NCI-H1930 (cell line): ENCODE results near the gene ZNF777.
"Not testable (repeated sequence)": the region's sequence is repeated elsewhere in the genome, so short reads cannot be mapped to it uniquely, and the experiment has no call there.

Experiments used
- DNase-seq, 2 experiments: peaks; one replicate each; lab custom pipeline; 2025; lab: John Stamatoyannopoulos, UW

The ZNF777 gene

DNA sequence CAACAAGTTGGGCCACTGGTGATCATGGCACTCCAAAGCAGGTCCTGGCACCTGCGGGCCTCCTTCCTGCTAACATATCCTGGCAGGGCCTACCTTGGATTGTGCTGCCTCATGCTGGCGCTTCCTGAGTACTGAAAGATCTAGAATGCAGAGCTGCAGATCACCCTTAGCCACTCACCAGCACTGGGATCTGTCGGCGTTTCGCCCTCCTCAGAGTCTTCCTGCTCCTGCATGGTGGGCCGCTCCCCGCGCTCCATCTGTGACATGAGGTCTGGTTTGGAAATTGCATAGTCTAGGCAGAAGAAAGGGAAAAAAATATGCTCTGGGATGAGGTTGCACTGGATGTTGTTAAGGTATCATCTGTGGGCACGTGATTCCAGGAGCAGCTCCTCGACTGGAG lies 10.0 kb downstream of the ZNF777 start:
- no peak for DNase-seq

DNA sequence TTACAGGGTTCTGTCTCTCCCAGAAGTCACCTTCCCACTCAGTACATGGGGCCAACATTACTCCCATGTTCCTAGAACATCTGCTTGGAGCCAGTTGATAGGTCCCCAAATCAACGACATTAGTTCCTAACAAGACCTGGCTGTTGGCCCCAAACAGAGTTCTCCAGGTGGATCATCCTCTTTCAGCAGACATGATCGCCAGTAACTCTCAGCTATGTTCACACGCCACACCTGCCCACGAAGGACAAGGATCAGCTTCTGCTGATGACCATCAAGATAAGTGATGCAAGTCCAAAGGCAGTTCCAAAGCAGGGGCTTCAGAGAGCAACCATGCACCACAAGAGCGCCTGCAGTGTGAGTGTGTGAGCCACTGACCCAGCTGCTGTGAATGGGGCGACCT lies 11.0 kb downstream of the ZNF777 start:
- no peak for DNase-seq

DNA sequence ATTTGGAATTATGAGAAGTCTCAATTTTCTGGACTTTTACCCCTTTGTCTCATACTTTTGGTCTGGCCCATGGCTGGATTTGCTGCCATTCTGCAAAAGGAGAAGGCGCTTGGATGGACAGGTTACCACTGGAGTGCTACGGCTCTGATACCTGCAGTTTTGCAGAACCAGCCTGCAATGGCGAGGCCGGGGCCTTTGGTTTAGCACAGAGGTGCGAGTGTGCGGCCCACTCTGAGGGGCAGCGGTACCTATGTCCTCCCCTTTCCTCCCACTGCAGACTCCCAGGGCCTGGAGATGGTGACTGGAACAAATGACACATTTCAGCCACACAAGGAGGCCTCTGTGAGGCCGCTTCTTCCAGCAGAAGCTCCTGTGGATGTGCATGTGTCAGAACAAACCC lies 11.9 kb downstream of the ZNF777 start:
- DNase-seq = no peak

DNA sequence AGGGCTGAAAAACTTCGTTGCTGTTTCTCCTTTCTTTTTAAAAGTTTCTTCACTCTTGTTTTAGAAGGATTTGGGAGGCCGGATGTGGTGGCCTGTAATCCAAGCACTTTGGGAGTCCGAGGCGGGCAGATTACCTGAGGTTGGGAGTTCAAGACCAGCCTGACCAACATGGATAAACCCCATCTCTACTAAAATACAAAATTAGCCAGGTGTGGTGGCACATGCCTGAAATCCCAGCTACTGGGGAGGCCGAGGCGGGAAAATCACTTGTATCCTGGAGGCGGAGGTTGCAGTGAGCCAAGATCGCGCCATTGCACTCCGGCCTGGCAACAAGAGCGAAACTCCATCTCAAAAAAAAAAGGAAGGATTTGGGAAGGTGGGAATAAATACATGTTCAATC lies 14.8 kb downstream of the ZNF777 start:
- DNase-seq = not testable (repeated sequence)

DNA sequence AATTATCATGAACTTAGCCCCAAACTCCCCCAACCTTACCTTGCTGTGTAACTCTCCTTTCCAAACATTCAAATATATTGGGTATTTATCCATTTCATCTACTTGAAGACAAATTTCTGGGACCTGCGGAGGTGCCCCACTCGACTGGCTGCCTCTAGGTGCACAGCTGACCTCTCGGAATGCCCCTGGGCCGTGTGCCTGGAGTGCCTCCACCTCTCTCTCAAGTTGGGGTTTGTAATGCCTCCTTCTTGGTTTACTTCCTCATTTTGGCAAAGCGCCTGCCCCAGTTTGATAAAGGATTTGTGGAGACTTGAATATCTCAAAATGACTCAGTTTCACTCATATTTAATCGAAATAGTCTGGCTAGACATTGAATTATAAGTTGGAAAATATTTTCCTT lies 16.6 kb downstream of the ZNF777 start:
- DNase-seq = no peak

DNA sequence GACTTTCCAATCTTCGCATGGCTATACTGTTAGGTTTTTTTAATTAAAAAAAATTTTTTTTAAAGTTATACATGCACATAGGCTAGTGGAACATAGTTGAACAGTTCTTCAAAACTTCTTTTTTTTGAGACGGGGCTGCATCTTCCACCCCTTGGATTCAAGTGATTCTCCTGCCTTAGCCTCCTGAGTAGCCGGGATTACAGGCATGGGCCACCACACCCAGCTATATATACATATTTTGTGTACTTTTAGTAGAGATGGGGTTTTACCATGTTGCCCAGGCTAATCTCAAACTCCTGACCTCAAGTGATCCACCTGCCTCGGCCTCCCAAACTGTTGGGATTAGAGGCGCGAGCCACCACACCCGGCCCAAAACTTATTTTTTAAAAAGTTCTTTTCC lies 17.3 kb downstream of the ZNF777 start:
- no peak for DNase-seq

DNA sequence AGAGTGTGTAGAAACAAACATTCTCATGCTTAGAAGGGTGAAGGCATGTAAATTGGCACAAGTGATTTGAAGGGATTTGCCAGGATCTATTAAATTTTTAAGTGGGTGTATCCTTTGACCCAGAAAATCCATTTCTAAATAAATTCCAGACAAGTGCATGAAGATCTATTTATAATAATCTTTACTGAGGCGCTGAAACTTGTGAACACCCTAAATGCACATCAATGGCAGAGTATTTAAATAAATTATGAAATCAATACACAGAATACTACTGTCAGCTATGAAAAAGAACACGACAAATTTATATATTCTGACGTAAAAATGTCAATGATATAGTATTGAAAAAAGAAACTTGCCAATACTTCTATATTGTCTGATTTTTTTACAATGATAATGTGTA lies 17.9 kb downstream of the ZNF777 start:
- no peak for DNase-seq

DNA sequence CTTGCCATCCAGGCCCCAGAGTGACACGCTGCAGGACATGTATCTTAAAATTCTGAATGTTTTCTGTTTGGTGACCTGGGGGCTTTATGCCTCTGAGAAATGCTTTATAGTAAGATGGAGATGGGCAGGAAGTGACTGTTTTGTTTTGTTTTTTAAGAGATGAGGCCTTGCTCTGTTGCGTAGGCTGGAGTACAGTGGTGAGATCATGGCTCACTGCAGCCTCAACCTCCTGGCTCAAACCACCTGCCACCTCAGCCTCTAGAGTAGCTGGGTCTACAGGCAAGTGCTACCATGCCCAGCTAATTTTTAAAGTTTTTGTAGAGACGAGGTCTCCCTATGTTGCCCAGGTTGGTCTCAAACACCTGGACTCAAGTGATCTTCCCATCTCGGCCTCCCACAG lies 20.6 kb downstream of the ZNF777 start:
- no peak for DNase-seq

DNA sequence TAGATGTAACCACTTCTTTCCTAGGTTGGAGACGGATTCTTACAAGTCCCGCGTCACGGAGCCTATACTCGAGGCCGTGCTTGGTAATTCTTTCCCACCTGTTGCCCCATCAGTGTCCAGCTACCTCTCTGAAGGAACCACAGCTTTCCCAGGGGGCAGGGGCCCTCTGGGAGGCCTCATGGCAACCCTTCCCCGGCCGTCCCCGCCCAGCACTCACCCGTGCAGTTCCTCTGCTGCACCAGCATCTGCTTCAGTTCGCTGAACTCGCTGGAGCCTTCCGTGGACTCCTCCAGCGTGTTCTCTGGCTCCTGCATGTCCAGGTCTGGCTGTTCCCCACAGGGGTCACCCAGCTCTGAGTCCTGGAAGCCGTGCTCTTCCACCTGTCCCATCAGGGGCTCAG lies 24.5 kb downstream of the ZNF777 start:
- DNase-seq = no peak

DNA sequence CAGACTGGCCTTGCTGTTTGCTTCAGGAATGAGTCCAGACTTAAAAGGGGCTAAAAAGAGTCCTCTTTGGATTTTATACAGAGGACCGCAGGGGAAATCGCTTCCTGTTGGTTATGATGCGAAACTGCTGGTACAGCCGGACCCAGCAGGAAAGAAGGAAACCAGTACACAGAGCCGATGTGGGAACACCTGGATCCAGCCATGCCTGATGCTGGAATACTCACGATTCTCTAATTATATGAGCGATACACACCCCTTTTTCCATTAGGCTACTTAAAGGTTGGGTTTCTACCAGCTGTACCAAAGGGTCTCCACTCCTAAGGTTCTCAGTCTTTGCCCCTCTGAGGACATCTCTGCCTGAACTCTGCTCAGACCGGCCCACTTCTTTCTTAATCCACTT lies 27.7 kb downstream of the ZNF777 start:
- DNase-seq = no peak

DNA sequence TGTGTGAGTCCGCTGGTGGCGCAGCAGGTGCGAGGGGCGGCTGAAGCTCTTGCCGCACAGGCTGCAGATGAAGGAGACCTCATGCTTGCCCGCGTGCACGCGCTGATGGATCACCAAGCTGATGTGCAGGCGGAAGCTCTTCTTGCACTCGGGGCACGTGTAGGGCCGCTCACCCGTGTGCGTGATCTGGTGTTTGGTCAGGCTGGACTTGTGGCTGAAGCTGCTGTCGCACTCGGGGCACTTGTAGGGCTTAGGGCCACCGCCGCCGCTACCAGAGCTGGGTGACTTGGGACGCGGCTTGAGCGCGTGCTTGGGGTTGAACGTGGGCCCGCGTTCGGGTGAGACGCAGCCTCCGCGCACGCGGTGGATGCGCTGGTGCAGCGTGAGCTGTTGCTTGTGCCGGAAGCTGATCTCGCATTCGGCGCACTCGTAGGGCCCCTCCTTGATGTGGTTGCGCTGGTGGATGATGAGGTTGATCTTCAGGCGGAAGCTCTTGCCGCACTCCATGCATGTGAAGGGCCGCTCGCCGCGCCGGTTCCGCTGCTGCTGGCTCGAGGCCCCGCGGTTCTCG lies 28.7 kb downstream of the ZNF777 start:
- DNase-seq = no peak

DNA sequence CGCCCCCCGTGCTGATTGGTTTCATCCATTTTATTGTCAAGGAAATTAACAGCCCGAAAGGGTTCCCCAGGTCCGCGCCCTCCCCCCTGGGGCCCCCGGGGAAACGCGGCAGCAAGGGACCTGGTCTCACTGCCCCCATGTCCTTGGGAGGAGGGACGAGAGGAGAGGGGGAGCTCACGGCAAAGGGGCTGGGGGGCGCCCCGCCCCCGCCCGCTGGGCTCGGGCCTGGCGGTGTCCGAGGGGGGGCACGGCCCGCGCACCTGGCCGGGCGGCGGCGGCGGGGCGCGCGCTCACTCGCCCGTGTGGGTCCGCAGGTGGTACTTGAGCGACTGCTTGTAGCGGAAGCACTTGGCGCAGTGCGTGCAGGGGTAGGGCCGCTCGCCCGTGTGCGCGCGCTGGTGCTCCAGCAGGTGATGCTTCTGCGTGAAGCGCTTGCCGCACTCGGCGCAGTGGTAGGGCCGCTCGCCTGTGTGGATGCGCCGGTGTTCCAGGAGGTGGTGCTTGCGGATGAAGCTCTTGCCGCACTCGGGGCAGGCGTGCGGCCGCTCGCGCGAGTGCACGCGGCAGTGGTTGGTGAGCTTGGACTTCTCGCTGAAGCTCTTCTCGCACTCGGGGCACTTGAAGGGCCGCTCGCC lies 29.3 kb downstream of the ZNF777 start:
- DNase-seq = no peak

DNA sequence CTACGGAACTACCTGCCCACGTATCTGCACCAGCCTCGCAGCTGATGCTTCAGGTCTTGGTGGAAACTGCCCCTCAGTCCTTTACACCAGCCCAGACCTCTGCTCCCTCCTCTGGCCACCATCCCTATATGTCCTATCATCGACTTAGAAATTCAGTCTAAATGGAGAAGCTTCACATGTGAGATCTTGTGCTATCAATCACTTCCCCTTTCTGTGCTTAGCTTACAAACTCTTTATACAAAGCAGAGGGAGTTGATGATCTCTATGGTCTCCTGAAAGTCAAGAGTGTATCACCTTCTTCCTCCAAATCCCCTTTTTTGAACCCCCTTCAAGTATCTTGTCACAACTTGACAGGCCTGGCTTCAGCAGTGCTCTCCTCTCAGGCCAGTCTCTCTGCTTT lies 30.7 kb downstream of the ZNF777 start:
- no peak for DNase-seq

DNA sequence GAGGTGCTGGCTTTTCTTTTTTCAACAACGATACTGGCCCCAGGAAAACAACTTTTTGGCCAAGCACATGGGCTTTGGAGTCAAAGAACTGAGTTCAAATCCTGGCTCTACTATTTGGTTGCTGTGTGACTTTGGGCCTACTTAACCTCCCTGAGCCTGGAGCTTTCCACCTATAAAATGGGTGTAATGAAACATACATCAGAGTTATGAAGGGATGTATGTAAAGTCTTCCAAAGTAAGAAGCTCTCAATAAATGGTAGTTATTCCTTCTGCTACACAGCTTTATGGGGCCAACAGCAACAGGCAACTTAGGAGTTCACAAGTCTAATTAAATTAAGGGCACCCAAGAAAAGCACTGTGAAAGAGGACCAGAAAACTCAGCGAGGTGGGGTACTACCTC lies 33.0 kb downstream of the ZNF777 start:
- no peak for DNase-seq

DNA sequence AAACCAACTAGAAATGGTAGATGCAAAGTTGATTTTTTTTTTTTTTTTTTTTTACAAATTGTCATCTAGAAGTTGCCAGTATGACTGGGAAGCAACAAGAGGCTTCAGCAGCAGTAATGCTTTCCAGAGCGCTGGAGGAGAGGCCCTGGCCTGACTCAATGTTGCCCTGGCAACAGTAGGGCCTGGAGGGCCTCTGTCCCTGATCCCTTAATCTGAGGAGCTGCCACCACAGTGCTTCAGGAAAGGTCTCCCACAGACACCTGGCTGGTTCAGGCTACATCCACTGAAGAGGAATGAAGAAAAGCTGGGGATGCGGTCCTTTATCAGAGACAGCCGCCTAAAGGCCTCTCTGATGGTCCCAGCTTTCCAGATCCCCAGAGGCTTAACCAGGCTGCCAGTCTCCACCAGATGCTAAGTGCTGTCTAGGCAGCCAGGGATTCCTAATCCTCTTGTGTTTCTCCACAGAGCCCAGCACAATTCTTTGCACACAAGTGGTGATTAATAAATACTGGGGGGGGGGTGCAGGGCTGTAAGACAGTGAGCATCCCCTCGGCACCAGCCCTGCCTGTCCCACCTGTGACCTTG lies 33.7 kb downstream of the ZNF777 start:
- no peak for DNase-seq

DNA sequence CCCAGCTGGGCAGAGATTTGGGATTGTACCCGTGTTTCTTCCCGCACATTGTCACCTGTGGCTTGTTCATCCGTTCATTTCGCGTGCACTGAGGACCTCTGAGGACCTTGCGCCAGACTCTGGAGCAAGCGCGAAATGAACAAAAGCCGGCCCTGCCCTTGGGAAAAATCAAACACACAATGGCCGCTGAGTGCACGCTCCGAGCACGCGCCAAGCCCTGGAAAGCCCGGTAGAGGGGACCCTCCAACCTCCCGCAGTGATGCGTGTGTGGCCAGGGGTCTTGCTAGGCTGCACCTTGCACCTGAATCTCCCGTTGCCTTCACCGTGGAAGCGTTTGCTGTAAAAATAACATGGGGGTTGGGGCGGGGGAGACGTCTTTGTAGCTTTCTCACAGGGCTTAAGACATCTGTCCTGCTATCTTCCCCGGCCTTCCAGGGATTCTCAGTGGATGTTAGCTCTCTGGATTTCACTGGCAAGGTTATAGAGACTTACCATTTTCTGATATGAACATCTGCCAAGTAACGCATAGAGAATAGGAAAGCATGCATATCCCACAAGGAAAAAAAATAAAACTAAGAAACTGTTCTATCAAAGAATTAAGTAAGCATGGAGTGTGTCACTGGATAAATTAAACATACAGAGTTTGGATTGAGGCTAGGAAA lies 37.3 kb downstream of the ZNF777 start:
- peak; percentile 51 to 63 for DNase-seq

DNA sequence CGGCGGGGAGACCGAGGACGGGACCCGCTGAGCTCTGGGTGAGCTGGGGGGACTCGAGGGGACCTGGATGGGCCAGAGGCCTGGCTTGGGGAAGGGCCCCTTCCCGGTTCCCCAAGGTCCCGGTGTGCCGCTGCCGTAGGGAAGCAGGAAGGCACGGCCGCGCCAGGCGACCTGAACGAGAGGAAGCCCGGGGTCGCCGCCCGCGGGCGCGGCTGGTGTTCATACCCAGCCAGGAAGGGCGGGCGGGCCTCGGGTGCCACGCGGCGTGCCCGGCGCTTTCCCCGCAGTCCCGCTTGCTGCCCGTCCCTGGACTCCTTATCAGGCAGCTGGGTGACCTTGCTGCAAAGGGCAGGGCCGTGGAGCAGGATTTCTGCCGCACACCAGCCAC lies 38.0 kb downstream of the ZNF777 start:
- DNase-seq = no peak

DNA sequence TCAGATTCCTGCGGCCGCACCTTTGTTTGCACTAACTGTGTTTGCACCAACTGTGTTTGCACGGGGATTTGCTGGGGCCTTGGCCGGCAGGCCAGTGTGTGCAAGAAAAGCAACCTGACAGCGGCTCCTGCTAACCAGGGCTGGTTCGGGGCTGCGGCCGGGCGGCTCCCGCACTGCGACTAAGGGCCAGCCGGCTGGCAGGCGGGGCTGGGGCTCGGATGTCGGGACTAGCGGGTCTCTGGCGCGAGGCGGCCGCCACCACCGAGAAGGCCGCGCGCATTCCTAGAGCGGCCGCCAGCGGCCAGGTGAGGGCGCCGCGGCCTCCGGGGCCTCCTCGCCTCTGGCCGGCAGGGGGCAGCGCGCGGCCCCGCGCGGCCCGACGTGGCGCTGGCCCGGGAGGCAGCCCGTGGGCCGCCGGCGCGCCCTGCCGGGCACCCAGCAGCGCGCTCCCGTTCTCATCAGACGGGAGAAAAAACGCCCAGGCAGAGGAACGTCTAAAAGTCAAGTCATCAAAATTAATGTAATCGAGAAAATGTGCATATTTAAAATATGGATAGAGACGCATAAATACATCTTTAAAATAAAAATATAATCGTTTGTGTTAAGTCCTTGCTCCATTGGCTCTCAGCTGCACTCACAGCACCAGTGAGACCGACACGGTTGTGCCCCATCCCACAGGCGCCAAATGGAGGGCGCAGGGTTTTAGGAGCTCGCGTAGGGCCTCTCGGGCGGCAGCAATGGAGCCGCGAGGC lies 38.5 kb downstream of the ZNF777 start:
- DNase-seq = peak; percentile 68 to 89

DNA sequence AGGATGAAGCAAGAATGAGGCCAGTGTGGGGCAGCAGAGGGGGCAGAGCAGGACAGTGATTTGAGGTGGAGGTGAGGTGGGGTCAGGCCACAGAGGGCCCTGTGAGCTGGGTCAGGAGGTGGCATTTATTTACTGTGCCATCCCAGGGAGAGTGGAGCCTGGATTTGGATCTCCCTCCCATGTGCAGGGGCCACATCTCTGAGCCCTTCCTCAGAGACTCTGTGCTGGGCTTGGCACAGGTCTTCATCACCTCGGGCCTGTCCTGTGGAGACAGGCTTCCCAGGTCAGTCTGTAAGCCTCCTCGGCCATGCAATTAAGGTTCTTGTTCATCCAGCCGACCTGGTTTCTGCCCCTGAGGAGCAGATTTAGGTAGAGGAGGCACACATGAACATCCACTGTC lies 40.9 kb downstream of the ZNF777 start:
- no peak for DNase-seq

DNA sequence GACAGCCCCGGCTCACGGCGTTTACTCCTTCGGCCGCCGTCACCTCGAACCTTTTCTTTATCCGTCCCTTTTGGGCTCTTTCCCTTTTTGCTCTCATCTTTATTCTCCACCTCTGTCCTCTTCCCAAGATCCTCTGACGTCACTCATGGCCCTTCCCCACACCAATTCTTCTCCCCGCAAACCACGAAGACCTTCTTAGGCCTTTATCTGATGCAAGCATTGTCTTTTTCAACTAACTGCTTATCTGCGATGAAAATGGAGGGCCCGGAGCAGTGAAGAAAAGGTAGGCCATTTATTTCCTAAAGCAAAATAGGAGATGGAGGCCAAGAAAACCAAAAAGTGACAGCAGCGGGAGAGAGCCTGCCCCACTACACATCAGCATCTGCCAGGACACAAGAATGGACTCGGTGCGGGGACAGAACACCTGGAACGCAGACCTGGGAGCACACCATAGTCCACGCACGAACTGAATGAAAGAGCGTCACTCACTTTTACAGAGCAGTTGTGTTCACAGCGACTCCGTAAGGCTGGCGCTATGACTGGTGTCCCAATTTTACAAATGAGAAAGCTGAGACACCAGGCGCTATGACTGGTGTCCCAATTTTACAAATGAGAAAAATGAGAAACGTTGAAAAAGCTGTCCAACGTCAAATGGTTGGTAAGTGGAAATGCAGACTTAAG lies 45.3 kb downstream of the ZNF777 start:
- no peak for DNase-seq

DNA sequence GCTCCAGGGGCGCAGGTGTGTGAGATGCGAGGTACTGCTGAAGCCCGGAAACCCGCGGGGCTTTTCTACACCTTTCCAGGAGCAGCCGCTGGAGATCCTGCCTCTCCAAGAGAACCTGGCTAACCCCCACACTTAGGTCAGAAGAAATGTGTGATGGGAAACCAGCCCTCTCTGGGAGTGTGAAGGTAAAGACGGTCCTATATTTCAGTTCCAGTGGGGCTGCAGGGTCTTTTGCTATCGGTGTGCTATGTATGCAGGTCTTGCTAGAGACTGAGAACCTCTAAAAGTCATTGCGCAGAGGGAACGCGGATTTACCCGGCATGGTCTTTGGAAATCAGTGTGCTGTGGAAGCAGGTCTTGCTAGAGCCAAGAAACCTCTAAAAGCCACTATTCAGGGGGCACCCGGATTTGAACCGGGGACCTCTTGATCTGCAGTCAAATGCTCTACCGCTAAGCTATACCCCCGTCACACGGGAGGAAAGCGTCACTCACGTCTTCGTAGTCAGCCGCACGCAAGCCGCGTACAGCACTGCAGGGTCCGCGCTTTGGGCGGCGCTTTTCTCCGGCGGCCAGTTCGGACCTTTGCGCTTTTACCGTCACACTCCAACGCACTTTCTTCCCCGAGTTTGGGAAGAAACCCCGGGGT lies 46.0 kb downstream of the ZNF777 start:
- DNase-seq = no peak

DNA sequence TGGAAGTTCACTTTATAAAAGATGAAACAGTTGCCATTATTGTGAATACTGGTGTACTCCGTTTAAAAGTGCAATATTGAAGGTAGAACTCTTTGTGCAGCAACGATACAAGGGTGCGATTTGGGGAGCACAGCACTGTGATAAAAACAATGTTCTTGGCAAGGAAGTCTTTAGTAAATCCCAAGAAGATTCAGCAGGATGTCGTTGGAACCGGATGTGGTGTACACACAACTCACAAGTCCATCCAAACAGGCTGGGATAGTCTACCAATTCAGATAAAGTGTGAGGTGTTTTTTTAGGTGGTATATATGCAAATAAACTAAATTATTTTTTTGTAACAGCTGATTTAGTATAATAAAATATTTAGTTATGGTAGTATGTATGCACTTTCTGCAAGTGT lies 46.7 kb downstream of the ZNF777 start:
- DNase-seq = no peak
